C1 segment of cervical spinal cord (tissue), 14 donors: Measurements from ENCODE around the gene ZNF207.
"Not testable (repeated sequence)": the region's sequence is repeated elsewhere in the genome, so short reads cannot be mapped to it uniquely, and the experiment has no call there.

ENCODE experiments used
- DNase-seq, 14 donors: peaks; one replicate each; lab custom pipeline; 2025; lab: John Stamatoyannopoulos, UW

The ZNF207 gene

GRCh38 chr17:32349854-32350665 lies at the start of gene ZNF207:
TSS of gene ZNF207 (plus strand) at chr17:32350157. CDS start at chr17:32350286, 129 bp downstream.
- DNase-seq, result peak; percentile 39 to 93 (median 90)

- no peak for DNase-seq
Measured at GRCh38 chr17:32302037-32302436, 47.9 kb upstream of the ZNF207 start.

- DNase-seq, result no peak
Measured at GRCh38 chr17:32302860-32303649, 46.9 kb upstream of the ZNF207 start.

- DNase-seq, result no peak
Measured at GRCh38 chr17:32303781-32304288, 46.1 kb upstream of the ZNF207 start.

- DNase-seq, result no peak
Measured at GRCh38 chr17:32305049-32305448, 44.9 kb upstream of the ZNF207 start.

GRCh38 chr17:32307658-32308057 lies 42.3 kb upstream of the ZNF207 start:
- no peak for DNase-seq

GRCh38 chr17:32311028-32311536 lies 38.9 kb upstream of the ZNF207 start:
- DNase-seq, result peak in 1 of 14 donors; percentile 70

- DNase-seq, result peak in 1 of 14 donors; percentile 78
Measured at GRCh38 chr17:32314636-32315035, 35.3 kb upstream of the ZNF207 start.

GRCh38 chr17:32315171-32315570 lies 34.8 kb upstream of the ZNF207 start:
- DNase-seq, result no peak

- not testable (repeated sequence) for DNase-seq
Measured at GRCh38 chr17:32316653-32317052, 33.3 kb upstream of the ZNF207 start.

GRCh38 chr17:32317353-32317752 lies 32.6 kb upstream of the ZNF207 start:
- DNase-seq, result no peak

- DNase-seq, result no peak
Measured at GRCh38 chr17:32318071-32318470, 31.9 kb upstream of the ZNF207 start.

GRCh38 chr17:32319548-32319905 lies 30.4 kb upstream of the ZNF207 start:
- peak in 10 of 14 donors; percentile 6 to 56 (median 39) for DNase-seq

- DNase-seq, result not testable (repeated sequence)
Measured at GRCh38 chr17:32320080-32320479, 29.9 kb upstream of the ZNF207 start.

GRCh38 chr17:32320847-32321246 lies 29.1 kb upstream of the ZNF207 start:
- DNase-seq, result no peak

GRCh38 chr17:32323046-32323445 lies 26.9 kb upstream of the ZNF207 start:
- DNase-seq, result no peak

GRCh38 chr17:32323811-32324491 lies 26.0 kb upstream of the ZNF207 start:
- DNase-seq, result peak in 1 of 14 donors; percentile 6

GRCh38 chr17:32327911-32328310 lies 22.0 kb upstream of the ZNF207 start:
- DNase-seq, result no peak

- no peak for DNase-seq
Measured at GRCh38 chr17:32330147-32330546, 19.8 kb upstream of the ZNF207 start.

GRCh38 chr17:32331243-32332040 lies 18.5 kb upstream of the ZNF207 start:
- no peak for DNase-seq

GRCh38 chr17:32333187-32333586 lies 16.8 kb upstream of the ZNF207 start:
- no peak for DNase-seq
